ENCODE measurements around the gene MAOB.
A peak's percentile ranks its signal among the peaks of the same experiment; 100 is the strongest.
"Not testable (repeated sequence)": the region's sequence is repeated elsewhere in the genome, so short reads cannot be mapped to it uniquely, and the experiment has no call there.

Gene MAOB

DNA sequence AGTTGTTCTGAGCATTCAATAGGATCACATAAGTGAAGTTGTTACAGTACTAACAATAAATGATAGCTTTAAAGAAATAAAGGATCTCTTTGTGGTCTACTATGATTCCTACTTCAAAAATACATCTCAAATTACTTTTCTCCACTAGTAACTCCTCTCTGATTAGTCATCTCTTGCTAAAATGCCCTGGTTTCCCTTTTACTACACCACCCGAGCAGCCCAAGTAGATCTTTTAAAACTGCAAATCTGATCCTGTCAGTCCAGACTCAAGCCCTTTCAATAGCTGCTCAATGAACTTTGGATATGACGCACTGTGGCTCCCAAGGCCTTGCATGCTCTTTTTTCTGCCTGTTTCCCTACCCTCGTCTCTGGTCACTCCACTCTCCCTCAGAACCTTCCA is 128.6 kb downstream of the MAOB start:
- no peak for DNase-seq (ENCODE audit: low read depth)

DNA sequence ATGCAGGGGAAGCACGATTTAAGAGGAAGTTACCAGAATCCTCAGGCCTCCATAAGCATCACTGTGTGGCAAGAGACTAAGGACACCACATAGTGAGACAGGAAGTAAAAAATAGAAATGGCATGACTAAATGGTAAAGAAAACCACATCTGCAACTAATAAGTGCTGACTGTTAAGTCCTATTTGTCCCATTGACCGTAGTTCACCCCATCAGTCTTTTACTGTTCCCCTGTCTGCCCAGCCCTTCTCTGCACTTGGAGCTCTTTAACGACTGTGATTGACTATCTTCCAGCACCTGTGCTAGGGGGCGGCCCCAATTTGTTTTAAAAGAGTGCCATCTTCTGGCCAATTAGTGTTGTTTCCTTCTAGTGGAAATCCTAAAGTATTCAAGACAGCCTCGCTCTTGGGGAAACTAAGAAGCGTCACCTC is 132.0 kb downstream of the MAOB start:
- DNase-seq (ENCODE audit: low read depth) = peak; percentile 4

DNA sequence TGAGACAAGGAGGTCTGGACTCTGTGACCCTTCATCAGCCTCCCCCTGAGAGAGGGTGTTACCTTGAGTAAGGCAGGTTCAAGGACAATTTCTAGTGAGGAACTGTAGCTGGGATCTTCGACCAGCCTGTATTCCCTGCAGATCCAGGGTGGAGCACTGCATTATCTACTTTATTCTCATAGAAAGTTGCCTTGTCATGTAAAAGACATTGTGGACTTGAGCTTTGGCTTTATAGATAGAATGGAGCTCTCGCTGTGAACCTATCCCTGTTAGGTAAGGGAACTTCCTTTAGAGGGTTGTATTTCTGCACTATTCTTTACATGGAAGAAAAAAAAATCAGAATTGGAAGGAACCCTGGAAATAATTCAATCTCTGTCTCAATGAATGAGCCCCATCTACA is 134.8 kb downstream of the MAOB start:
- DNase-seq (ENCODE audit: low read depth) = no peak

DNA sequence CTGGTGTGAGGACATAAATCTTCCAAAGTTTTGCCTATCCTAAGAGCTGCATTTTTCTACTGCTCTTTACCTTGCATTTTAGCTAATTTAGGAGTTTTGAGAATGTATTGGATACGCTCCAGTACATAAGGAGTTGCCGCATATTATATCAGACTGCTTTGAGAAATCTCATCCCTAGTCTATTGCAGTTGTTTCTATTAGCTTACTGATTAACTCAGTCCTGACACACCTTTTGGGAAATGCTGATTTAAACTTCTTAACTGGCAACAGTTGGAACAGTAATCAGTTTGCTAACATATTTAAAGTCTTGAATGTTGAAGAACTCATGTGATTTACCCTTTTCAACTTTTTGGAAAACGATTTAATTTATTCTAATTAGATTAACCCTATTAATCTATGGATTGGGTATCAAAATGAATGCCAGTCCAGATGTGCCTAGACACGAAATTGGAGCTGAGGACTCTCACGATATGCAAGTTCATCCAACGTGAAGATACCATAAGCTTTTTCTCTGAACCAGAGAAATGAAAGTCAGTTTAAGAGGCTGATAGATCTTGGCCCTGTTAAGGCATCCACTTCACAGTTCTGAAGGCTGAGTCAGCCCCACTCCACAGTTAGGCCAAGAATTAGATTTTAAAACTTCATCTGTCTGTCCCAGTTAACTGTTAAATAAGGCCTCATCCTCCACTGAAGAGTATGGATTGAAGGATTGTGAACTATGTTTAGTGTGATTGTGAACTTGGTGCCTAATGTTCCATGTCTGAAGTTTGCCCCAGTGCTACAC is 136.1 kb downstream of the MAOB start:
- DNase-seq (ENCODE audit: low read depth) = no peak

DNA sequence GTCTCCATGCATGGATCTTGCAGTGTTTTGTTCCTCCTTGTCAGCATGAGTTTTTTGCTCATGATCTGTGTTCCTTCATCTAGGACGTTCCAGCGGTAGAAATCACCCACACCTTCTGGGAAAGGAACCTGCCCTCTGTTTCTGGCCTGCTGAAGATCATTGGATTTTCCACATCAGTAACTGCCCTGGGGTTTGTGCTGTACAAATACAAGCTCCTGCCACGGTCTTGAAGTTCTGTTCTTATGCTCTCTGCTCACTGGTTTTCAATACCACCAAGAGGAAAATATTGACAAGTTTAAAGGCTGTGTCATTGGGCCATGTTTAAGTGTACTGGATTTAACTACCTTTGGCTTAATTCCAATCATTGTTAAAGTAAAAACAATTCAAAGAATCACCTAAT is 138.0 kb downstream of the MAOB start:
- no peak for DNase-seq (ENCODE audit: low read depth)

DNA sequence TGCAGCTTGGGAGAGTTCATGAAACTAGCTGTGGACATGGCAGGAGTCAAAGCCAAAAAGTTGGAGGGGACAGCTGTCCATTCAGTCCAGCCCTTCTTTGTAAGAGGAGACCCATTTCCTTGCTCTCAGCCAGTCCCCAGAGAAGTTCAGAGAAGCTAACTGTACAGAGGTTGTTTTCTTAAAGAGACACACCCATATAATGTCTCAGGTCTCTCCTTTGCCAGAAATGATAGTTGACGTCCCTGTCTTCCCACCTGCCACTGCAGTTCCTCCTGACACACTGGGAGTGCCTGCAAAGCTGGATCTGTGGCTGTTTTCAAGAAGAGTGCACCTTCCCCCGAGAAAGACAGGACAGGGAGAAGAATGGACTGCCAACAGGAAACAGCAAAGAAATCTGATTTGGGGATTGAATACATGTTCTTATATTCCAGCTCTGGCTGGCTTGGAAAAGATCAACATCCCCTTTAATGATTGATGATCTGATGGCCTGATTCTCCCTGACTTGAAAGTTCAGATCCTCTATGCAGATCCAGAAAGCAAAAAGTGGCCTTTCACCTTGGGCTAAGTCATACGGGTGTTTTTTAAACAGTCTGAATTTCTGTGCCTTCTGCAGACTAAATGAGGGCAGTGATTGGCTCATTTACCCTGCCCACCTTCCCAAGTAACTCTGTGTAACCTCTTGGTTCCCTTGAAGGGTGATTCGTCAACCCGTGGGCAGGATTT is 139.0 kb downstream of the MAOB start:
- DNase-seq (ENCODE audit: low read depth) = no peak

DNA sequence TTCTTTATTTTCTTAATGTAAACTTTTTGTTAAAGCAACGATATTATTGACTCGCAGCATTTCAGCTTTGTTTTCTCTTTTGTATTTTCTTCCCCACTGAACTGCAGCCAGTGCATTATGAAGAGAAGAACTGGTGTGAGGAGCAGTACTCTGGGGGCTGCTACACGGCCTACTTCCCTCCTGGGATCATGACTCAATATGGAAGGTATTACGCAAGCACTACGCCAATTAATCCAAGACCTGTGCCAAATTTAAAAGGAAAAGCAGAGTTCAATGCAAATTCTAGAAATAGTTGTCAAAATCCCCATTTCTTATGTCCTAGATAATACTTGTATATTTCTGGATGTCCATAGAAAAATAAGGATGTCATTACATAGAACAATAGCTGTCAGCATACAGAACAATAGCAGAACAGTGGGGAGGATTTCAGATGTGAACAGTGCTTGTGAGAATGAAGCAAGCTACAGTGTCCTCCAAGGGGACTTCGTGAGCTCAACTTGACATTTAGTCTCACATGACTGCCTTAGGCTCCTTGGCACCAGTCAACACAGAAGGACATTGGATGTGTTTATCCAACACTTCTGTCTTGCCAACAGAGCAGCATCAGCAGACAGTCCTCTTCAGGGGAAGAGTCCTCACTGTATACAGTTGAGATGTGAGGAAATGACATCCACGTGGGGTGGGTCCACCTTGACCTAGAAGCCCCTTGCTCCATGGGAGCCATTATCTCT is 140.2 kb downstream of the MAOB start:
- DNase-seq (ENCODE audit: low read depth) = no peak

DNA sequence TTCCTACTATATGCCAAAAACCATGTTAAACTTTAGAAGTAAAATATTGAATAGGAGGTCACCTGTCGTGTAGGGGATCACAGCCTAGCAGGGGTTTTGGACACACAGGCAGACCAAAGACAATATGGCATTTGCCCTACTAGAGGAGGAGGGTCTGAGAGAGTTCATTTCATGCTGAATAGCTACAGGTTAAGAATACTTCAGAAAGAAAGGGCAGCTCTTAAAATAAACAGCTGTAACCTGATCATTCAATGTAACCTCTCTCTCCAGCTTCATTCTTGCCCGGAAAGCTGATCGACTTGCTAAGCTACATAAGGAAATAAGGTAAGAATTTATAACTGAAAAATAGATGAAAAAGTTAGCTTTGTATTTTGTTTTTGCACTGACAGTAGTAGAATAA is 146.3 kb downstream of the MAOB start:
- DNase-seq (ENCODE audit: low read depth) = no peak

DNA sequence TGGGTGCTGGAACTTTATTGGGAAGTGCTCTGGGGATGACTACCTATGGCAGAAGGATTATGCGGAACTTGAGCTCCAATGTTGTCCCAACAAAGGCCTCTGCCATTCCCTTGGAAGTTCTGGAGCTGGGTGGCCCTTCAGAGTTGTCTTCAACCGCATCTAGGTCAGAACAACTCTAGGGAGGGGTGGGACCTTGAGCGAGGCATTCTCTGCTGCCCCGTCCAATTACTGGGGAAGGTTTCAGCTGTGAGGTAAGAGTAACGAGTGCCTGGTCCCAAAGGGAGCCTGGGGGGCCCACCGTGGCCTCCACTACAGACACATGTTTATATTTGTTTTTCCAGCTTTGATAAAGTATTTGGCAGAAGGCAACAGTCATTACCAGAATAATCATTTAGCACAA is 146.7 kb downstream of the MAOB start:
- DNase-seq (ENCODE audit: low read depth) = no peak

DNA sequence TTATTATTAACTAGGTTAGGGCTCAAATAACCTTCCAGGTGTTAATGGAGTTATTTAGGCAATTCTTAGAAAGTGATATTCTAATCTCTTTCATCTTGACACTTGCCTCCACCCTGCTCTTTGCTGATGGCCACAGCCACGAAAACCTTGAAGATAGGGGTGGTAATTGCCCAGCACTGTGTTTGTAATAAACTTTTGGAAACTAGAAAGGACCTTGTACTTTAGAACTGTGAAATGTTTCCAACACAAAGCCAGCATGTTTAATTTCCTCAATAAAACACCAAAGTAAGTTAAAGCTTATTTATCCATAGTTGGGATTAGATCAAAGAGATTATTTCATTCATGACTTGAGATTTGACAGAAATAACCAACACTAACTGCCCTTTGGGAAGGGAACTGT is 147.8 kb downstream of the MAOB start:
- no peak for DNase-seq (ENCODE audit: low read depth)

DNA sequence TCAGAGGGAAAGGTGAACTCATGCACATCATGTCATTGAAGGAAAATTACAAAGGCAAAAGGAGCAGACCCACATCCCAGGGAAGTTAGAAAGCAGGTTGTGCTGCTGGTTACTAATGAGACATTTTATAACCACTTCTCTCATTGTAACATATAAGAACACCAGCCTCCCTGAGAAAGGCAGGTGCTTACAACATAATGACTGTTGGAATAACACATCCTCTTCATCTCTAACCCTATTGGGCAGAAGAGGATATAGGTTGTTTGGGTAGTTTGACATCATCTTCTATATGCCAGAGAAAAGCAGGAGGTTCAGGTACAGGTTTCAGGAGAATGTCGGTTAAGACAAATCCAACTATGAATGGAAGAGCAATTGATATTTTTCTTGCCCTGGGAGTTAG is 148.6 kb downstream of the MAOB start:
- DNase-seq (ENCODE audit: low read depth) = no peak

DNA sequence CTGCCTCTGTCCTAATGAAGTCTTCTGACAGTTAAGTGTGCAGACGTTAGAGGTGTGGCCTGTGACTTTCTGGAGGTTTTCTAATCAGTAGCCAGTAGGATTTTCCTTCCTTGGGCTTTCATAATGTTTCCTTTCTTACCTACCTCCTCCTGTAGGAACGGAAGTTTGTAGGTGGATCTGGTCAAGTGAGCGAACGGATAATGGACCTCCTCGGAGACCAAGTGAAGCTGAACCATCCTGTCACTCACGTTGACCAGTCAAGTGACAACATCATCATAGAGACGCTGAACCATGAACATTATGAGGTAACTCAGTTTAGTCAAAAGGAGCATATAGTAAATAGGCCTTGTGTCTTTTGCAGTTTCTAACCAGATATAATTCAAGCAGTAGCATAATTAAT is 151.2 kb downstream of the MAOB start:
- DNase-seq (ENCODE audit: low read depth) = no peak

DNA sequence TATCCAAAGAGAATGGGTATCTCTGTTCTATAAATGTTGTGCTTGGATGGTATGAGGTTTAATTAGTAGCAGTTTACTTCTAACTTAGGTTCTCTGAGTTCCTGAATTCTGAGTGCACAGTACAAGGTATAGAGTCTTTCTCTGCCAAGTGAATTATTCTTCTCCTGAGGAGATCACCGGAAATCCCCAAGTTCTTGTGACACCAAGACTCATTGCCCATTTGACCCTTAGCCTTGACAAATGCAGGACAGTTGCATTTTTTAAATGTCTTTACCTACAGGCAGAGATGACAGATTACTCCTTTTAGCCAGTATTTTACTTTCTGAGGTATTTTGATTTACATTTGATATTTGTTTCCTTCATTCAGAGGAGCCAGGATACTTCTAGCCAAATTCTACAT is 153.3 kb downstream of the MAOB start:
- DNase-seq (ENCODE audit: low read depth) = no peak

DNA sequence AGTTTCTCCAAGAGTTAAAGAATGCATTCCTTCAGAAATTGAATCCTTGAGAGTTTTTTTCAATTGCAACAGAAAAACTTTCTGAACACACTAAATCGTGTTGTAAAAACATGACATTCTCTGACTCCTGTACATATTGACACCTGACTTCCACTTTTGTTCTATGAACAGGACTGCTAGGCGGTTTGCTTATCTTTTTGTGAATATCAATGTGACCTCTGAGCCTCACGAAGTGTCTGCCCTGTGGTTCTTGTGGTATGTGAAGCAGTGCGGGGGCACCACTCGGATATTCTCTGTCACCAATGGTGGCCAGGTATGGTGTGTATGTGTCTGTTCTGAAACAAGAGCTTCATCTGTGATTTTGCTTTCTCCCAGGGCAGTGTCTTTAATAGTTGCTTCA is 154.2 kb downstream of the MAOB start:
- no peak for DNase-seq (ENCODE audit: low read depth)

DNA sequence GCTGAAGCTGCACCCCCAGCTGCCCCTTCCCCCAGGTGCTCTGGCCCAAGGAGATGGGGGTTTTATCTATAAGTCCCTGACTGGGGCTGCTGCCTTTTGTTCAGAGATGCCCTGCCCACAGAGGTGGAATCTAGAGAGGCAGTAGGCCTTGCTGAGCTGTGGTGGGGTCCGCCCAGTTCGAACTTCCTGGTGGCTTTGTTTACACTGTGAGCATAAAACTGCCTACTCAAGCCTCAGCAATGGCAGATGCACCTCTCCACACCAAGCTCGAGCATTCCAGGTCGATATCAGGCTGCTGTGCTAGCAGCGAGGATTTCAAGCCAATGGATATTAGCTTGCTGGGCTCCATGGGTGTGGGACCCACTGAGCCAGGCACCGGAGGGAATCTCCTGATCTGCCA is 155.0 kb downstream of the MAOB start:
- DNase-seq (ENCODE audit: low read depth) = not testable (repeated sequence)

DNA sequence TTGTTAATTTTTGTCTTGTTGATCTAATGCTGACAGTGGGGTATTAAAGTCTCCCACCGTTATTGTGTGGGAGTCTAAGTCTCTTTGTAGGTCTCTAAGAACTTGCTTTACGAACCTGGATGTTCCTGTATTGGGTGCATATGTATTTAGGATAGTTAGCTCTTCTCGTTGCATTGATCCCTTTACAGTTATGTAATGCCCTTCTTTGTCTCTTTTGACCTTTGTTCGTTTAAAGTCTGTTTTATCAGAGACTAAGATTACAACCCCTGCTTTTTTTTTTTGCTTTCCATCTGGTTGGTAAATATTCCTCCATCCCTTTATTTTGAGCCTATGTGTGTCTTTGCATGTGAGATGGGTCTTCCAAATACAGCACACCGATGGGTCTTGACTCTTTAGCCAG is 157.0 kb downstream of the MAOB start:
- not testable (repeated sequence) for DNase-seq (ENCODE audit: low read depth)

DNA sequence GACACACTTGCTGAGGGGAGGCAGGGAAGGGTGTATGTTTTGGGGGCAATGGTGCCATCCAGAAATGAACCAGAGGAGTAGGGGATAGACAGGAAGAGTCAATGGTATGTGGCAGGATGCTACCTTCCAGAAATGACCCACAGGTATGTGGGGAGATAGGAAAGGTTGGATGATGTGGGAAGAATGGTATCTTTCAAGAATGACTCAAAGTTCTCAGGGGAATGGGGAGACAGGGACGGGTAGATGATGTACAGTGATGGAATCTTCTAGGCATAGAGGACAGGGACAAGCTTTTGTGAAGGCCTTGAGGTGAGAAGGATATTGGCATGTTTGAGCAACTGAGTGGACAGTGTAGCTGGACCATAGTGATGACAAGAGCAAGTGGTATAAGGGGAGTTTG is 161.3 kb downstream of the MAOB start:
- no peak for DNase-seq (ENCODE audit: low read depth)

DNA sequence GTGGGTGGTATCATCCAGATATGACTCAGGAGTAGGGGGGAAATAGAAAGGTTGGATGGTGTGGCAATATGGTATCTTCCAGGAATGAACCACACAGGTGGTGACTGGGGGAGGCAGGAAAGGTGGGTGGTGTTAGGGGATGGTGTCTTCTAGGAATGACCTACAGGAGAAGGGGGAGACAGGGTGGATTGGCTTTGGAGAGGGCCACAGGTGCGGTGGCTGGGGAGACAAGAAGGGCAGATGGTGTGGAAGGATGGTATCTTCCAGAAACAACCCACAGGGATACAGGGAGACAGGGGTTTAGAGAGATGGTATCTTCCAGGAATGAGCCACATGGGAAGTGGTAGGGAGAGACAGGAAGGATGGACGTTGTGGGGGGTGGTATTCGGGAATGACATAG is 162.2 kb downstream of the MAOB start:
- no peak for DNase-seq (ENCODE audit: low read depth)

DNA sequence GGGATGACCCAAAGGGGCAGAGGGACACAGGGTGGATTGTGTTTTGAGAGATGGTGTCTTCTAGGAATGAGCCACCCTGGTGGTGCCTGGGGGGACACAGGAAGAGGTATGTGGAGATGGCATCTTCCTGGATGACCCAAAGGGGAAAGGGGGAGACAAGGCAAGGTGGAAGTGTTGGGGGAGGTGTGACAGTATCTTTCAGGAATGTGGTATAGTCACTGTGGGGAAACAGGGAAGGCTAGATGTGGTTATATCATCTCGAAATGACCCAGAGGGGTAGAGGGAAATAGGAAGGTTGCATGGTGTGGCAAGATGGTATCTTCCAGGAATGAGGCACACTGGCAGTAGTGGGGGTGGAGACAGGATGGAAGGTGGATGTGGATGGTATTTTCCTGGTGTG is 163.3 kb downstream of the MAOB start:
- no peak for DNase-seq (ENCODE audit: low read depth)

DNA sequence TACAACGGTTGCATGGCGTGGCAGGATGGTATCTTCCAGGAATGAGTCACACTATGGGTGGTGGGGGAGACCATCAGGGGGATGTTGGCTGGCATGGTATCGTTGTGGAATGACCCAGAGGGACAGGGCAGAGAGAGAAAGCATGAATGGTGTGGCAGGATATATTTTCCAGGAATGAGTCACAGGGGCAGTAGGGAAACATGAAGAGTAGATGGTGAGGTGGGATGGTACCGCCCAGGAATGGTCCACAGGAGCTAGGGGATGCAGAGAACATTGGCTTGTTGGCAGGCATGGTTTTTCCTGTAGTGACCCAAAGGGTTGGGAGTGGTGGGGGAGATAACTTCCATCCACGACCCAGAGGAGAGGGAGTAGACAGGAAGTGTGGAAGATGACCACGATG is 163.7 kb downstream of the MAOB start:
- no peak for DNase-seq (ENCODE audit: low read depth)

DNA sequence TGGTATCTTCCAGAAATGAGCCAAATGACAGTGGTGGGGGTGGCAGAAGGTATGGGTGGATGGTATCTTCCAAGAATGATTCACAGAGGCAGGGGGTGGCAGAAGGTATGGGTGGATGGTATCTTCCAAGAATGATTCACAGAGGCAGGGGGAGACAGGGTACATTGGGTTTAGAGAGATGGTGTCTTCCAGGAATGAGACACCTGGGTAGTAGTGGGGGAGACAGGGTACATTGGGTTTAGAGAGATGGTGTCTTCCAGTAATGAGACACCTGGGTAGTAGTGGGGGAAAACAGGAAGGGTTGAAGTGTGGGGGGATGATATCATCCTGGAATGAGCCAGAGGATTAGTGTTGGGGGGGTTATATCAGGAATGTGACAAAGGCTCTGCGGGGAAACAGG is 164.2 kb downstream of the MAOB start:
- no peak for DNase-seq (ENCODE audit: low read depth)

DNA sequence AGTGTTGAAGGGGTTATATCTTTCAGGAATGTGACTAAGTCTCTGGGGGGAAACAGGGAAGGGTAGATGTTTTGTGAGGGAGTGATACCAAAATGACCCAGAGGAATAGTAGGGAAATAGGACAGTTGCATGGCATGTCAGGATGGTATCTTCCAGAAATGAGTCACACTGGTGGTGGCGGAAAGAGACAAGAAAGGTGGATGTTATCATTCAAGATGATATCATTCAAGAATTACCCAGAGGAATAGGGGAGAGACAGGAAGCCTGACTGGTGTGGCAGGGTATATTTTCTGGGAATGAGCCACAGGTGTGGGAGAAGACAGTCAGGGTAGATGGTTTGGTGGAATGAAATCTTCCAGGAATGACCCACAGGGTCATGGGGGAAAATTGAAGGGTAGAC is 165.1 kb downstream of the MAOB start:
- no peak for DNase-seq (ENCODE audit: low read depth)

DNA sequence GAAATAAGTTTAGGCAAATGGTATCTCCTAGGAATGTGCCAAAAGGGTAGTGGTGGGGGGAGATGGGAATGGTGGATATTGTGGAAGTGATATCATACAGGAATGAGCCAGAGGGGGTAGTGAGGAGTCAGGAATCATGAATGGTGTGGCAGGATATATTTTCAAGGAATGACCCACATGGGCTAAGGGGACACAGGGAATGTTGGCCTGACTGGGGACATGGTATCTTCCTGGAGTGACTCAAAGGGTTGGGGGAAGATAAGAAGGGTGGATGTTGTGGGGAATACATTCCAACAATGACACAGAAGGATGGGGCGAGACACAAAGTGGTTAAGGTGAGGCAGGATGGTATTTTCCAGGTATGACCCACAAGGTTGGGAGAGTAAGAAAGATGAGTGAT is 165.6 kb downstream of the MAOB start:
- DNase-seq (ENCODE audit: low read depth) = no peak
